Peyer's patch (tissue), 4 donors: ENCODE results near the gene CNOT6L.

ENCODE experiments used
- POLR2A ChIP-seq, 2 donors: fragments of 450-650 bp; IDR thresholded peaks; one replicate each; pipeline ENCODE4 v1.5.1; 2017; ENCODE audit warnings: antibody characterized with exemption in 2 of 2, mild to moderate bottlenecking in 2 of 2, moderate library complexity in 2 of 2
- TF ChIP-seq, protein P1 (sequence below), 6 experiments: fragments of 450-650 bp in 4 of 6; fragments of 200-600 bp in 2 of 6; sonication (generic) in 1 of 6; IDR thresholded peaks; one replicate each; pipeline ENCODE4 v1.5.1; 2017 to 2019; ENCODE audit warnings: antibody characterized with exemption in 6 of 6, mild to moderate bottlenecking in 3 of 6, moderate library complexity in 1 of 6

DNA sequence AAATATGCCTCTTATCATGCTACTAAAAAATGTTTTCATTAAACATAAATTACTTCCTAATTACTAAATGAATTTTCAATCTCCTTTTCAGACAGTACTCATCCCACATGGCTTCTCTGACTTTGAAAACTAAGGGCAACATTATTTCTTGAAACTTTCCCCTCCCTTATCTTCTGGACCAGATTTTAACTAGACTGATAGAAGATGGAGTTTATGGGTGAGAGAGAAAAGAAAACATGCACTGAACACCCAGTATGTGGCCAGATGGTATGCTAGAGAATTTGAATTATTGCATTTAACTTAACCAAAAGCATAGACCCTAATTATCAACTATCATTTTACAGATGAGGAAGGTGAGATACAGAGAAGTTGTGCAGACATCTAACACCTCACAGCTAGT is 16.8 kb downstream of the CNOT6L start:
- TF ChIP-seq POLR2A (IDR thresholded peaks at IDR 0.05), result no peak
- TF ChIP-seq, protein P1, sequence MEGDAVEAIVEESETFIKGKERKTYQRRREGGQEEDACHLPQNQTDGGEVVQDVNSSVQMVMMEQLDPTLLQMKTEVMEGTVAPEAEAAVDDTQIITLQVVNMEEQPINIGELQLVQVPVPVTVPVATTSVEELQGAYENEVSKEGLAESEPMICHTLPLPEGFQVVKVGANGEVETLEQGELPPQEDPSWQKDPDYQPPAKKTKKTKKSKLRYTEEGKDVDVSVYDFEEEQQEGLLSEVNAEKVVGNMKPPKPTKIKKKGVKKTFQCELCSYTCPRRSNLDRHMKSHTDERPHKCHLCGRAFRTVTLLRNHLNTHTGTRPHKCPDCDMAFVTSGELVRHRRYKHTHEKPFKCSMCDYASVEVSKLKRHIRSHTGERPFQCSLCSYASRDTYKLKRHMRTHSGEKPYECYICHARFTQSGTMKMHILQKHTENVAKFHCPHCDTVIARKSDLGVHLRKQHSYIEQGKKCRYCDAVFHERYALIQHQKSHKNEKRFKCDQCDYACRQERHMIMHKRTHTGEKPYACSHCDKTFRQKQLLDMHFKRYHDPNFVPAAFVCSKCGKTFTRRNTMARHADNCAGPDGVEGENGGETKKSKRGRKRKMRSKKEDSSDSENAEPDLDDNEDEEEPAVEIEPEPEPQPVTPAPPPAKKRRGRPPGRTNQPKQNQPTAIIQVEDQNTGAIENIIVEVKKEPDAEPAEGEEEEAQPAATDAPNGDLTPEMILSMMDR (IDR thresholded peaks at IDR 0.05), result no peak
